ENCODE results near the gene CATSPERD. TPM values are rescaled to one million over a fixed set of nuclear protein-coding genes. Genes with fewer than 3 reads are reported as not detected.

Gene CATSPERD
- total RNA-seq, 2 donors from 2014 or later, result 0.41 TPM; not detected in 1

DNA sequence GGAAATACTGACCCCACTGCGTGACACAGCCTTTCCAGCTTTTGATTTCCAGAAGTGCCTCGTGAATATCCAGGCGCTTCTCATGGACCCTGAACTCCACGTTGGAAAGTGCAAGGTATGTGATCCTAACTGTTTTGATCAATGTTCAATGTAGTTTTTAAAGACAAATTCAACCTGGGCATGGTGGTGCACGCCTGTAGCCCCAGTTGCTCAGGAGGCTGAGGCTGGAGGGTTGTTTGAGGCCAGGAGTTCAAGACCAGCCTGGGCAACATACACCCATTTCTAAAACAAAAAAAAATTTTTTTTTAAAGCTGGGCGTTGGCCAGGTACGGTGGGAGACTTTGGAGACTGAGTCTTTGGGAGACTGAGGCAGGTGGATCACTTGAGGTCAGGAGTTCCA is 31.3 kb downstream of the CATSPERD start:
- no peak overlapping the region for H3K27ac ChIP-seq
- no peak for TF ChIP-seq CTCF (IDR thresholded peaks at IDR 0.05)
- H3K9me3 ChIP-seq, result no peaks in the 10 kb centered on the region
- DNase-seq (ENCODE audit: low spot score) (no peak), ATAC-seq (ENCODE audit: insufficient number of reproducible peaks, low FRiP score, low read depth) (no peak)
- no peaks in the 10 kb centered on the region for H3K27me3 ChIP-seq (replicated peaks; ENCODE audit: insufficient read depth)
- no peaks in the 10 kb centered on the region for H3K4me1 ChIP-seq (ENCODE audit: control insufficient read depth in 1 of 2, low read depth in 2 of 2)
- no peaks in the 10 kb centered on the region for H3K36me3 ChIP-seq
- H3K4me3 ChIP-seq, result no peak overlapping the region

GRCh38 chr19:5753743-5754142 is 33.3 kb downstream of the CATSPERD start:
- no peak overlapping the region for H3K4me3 ChIP-seq
- no peaks in the 10 kb centered on the region for H3K36me3 ChIP-seq
- H3K27ac ChIP-seq, result no peak overlapping the region
- no peak for TF ChIP-seq CTCF (IDR thresholded peaks at IDR 0.05)
- H3K4me1 ChIP-seq (ENCODE audit: control insufficient read depth in 1 of 2, low read depth in 2 of 2), result no peaks in the 10 kb centered on the region
- H3K9me3 ChIP-seq, result no peaks in the 10 kb centered on the region
- H3K27me3 ChIP-seq (replicated peaks; ENCODE audit: insufficient read depth), result no peaks in the 10 kb centered on the region
- DNase-seq (ENCODE audit: low spot score) (no peak), ATAC-seq (ENCODE audit: insufficient number of reproducible peaks, low FRiP score, low read depth) (no peak)

DNA sequence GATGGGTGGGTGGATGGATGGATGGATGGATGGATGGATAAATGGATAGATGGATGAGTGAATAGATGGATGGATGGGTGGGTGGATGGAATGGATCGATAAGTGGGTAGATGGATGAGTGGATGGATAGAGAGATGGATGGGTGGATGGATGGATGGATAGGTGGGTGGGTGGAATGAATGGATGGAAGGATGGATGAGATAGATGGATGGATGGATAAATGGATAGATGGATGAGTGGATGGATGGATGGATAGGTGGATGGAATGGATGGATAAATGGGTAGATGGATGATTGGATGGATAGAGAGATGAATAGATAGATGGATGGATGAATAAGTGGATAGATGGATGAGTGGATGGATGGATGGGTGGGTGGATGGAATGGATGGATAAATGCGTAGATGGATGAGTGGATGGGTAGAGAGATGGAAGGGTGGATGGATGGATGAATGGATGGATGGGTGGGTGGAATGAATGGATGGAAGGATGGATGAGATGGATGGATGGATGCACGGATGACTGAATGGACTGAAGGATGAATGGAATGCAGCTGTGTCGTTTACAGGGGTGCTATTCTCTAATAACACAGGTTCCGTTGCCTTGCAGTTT is 42.3 kb downstream of the CATSPERD start:
- H3K4me3 ChIP-seq, result no peak overlapping the region
- H3K27ac ChIP-seq, result no peak overlapping the region
- no peaks in the 10 kb centered on the region for H3K4me1 ChIP-seq (ENCODE audit: control insufficient read depth in 1 of 2, low read depth in 2 of 2)
- H3K36me3 ChIP-seq, result no peaks in the 10 kb centered on the region
- DNase-seq (ENCODE audit: low spot score) (no peak), ATAC-seq (ENCODE audit: insufficient number of reproducible peaks, low FRiP score, low read depth) (no peak)
- no peak for TF ChIP-seq CTCF (IDR thresholded peaks at IDR 0.05)
- no peaks in the 10 kb centered on the region for H3K9me3 ChIP-seq
- no peaks in the 10 kb centered on the region for H3K27me3 ChIP-seq (replicated peaks; ENCODE audit: insufficient read depth)

DNA sequence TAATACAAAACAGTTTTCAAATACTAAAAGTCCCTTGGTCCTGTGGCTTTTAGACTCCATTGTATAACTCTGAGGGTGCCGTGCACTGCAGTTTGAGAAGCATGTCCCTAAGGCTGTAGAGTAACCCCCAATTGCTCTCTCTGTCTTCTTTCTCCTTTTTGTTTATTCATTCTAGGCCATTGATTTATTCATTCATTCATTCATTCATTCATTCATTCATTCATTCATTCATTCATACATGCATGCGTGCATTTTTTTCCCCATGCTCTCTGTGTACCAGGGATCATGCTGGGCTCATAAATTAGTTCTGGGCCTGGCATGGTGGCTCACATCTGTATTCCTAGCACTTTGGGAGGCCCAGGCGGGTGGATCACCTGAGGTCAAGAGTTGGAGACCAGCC is 44.8 kb downstream of the CATSPERD start:
- DNase-seq (ENCODE audit: low spot score) (no peak), ATAC-seq (ENCODE audit: insufficient number of reproducible peaks, low FRiP score, low read depth) (no peak)
- no peaks in the 10 kb centered on the region for H3K9me3 ChIP-seq
- no peak overlapping the region for H3K27ac ChIP-seq
- H3K4me1 ChIP-seq (ENCODE audit: control insufficient read depth in 1 of 2, low read depth in 2 of 2), result no peaks in the 10 kb centered on the region
- TF ChIP-seq CTCF (IDR thresholded peaks at IDR 0.05), result no peak
- H3K27me3 ChIP-seq (replicated peaks; ENCODE audit: insufficient read depth), result no peaks in the 10 kb centered on the region
- no peaks in the 10 kb centered on the region for H3K36me3 ChIP-seq
- H3K4me3 ChIP-seq, result no peak overlapping the region

DNA sequence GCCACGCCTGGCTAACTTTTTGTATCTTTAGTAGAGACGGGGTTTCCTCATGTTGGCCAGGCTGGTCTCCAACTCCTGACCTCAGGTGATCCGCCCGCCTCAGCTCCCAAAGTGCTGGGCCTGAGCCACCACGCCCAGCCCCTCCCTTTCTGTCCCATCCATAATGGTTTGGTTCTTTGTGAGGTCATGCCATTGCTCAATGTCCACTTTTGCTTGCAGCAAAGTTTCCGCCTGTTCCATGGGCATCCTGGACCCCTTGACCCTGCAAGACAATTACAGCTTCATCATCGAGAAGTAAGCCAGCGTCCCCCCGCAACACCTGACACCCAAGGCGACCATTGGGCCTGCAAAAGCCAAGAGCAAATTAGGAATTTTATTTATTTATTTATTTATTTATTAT is 47.5 kb downstream of the CATSPERD start:
- DNase-seq (ENCODE audit: low spot score) (no peak), ATAC-seq (ENCODE audit: insufficient number of reproducible peaks, low FRiP score, low read depth) (no peak)
- TF ChIP-seq CTCF (IDR thresholded peaks at IDR 0.05), result no peak
- H3K27ac ChIP-seq, result no peak overlapping the region
- H3K27me3 ChIP-seq (replicated peaks; ENCODE audit: insufficient read depth), result no peaks in the 10 kb centered on the region
- no peaks in the 10 kb centered on the region for H3K9me3 ChIP-seq
- H3K36me3 ChIP-seq, result no peaks in the 10 kb centered on the region
- no peak overlapping the region for H3K4me3 ChIP-seq
- H3K4me1 ChIP-seq (ENCODE audit: control insufficient read depth in 1 of 2, low read depth in 2 of 2), result no peaks in the 10 kb centered on the region

Data from thoracic aorta (tissue), 2 donors.